Measurements from ENCODE around the gene GGTLC2. TPM values are rescaled to one million over a fixed set of nuclear protein-coding genes. Genes with fewer than 3 reads are reported as not detected.
A peak's percentile ranks its signal among the peaks of the same experiment; 100 is the strongest.
"Not testable (repeated sequence)": the region's sequence is repeated elsewhere in the genome, so short reads cannot be mapped to it uniquely, and the experiment has no call there.

GGTLC2 gene
- not detected for total RNA-seq

DNA sequence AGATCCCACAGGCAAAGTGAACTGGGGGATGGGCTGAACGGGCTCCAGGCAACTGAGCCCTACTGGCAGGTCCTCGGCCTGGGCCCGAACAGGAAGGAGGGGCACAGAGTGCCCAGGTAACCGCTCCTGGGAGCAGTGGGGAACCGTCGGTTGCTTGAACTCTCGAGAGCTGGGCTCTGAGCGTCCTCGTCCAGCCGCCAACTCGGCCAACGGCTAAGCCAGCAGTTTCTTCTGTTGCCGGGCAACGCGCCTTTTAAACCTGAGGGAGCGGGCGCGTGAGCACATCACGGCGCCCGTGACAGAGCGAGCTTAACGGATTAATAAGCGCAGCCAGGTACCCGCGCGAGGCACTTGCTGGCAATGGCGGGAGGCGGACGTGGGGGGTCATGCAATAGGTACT lies at the start of gene GGTLC2:
Gene GGTLC2 (plus strand): TSS at position 301 of the 400 bp plus-strand sequence. CDS start 1,732 bp downstream, outside the sequence.
- DNase-seq; H3K27me3 Mint-ChIP-seq (ENCODE audit: low read depth); H3K4me3 Mint-ChIP-seq: not testable (repeated sequence)

DNA sequence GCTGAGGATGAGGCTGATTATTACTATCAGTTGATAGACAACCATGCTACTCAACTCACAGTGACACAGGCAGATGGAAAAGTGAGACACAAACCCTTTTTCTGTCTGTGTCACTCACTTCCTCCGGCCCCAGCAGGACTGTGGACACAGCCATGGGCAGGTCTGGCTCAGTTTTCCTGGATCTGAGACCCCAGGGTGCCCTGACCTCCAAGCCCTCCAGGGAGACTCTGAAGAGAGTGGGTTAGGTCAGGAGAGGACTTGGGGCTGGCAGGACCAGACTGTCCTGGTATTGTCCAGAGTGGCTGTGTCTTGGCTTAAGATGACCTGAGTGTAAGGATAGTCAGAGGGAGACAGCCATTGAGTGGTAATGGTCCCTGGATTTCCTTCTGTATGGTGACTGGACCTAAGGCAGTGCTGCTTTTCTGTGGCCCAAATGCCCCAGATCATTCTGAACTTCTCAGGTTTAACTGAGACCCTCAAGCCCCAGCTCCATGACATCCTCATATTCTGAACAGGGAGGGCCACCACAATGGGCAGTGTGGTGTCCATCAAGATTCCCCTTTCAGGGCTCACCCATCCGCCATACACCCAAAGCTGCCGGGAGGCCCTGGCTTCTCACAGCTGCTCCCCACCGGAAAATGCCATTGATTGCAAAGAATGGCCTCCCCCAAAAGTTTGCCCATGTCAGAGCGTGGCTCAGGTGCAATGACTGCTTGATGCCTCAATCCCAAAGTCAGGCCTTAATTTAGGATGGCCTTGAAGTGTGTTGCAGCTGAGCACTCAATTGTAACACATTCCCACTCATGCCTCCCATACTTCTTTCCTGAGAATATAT lies 49.2 kb upstream of the GGTLC2 start:
- ATAC-seq: no peak
- peaks cover 2% of the 10 kb centered on the region for H3K4me1 Mint-ChIP-seq (ENCODE audit: low read depth)

More for the DNA sequence above, at the start of gene GGTLC2:
- H3K9me3 Mint-ChIP-seq; H3K36me3 Mint-ChIP-seq (ENCODE audit: insufficient read depth); ATAC-seq; H3K4me1 Mint-ChIP-seq (ENCODE audit: low read depth): not testable (repeated sequence)

DNA sequence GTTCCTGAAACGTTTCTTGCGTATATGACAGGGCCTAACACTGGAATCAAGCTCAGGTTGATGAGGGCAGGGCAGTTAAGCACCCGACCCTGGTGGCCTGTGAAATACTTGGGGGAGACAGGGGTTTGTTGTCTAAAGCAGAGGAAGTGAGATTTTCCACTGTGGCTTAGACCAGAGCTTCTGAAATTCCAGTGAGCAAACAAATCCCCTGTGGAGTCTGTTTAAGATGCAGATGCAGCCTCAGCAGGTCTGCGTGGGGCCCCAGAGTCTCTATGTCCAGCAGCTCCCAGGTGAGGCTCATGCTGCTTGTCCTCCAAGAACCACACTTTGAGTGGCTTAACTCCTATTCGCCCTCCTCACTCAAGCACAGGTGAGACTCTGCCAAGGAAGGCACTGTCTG lies 46.3 kb upstream of the GGTLC2 start:
- Mint-ChIP-seq H3K4me1 (ENCODE audit: low read depth) (peaks cover 2% of the 10 kb centered on the region), H3K9me3 (no peaks in the 10 kb centered on the region), H3K4me3 (no peak overlapping the region), H3K36me3 (ENCODE audit: insufficient read depth) (no peaks in the 10 kb centered on the region), H3K27me3 (ENCODE audit: low read depth) (peaks cover 7% of the 10 kb centered on the region)
- ATAC-seq (no peak), DNase-seq (no peak)

More for the DNA sequence above, 49.2 kb upstream of the GGTLC2 start:
- H3K27me3 Mint-ChIP-seq (ENCODE audit: low read depth): peaks cover 20% of the 10 kb centered on the region
- no peaks in the 10 kb centered on the region for H3K36me3 Mint-ChIP-seq (ENCODE audit: insufficient read depth)
- H3K9me3 Mint-ChIP-seq: no peaks in the 10 kb centered on the region
- no peak overlapping the region for H3K4me3 Mint-ChIP-seq
- no peak for DNase-seq

DNA sequence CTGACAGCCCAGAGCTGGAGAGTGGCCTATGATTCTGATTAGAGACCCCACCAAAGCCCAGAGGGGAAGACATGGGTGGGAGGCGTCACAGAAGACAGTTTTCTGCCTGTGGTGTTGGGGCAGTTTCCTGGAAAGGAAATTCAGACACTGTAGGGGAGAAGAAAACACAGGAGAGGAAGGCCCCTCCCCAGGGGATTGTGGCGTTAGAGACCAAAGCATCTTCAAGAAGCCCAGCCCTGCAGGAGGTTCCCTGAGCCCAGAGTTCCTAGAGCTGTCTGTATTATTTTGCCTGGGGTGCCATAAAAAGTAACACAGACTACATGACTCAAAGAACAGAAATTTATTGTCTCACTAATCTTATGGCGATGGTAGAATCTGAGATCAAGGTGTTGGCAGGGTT lies 45.2 kb upstream of the GGTLC2 start:
- no peaks in the 10 kb centered on the region for H3K36me3 Mint-ChIP-seq (ENCODE audit: insufficient read depth)
- peaks cover 4% of the 10 kb centered on the region for H3K27me3 Mint-ChIP-seq (ENCODE audit: low read depth)
- ATAC-seq: no peak
- no peak for DNase-seq
- H3K4me1 Mint-ChIP-seq (ENCODE audit: low read depth): no peaks in the 10 kb centered on the region
- H3K9me3 Mint-ChIP-seq: no peaks in the 10 kb centered on the region
- no peak overlapping the region for H3K4me3 Mint-ChIP-seq

- no peaks in the 10 kb centered on the region for H3K9me3 Mint-ChIP-seq
- H3K4me3 Mint-ChIP-seq: no peak overlapping the region
- H3K27me3 Mint-ChIP-seq (ENCODE audit: low read depth): peaks cover 4% of the 10 kb centered on the region
- no peaks in the 10 kb centered on the region for H3K36me3 Mint-ChIP-seq (ENCODE audit: insufficient read depth)
- no peaks in the 10 kb centered on the region for H3K4me1 Mint-ChIP-seq (ENCODE audit: low read depth)
- DNase-seq (no peak), ATAC-seq (no peak)
Measured at GRCh38 chr22:22600531-22601261, 43.7 kb upstream of the GGTLC2 start.

DNA sequence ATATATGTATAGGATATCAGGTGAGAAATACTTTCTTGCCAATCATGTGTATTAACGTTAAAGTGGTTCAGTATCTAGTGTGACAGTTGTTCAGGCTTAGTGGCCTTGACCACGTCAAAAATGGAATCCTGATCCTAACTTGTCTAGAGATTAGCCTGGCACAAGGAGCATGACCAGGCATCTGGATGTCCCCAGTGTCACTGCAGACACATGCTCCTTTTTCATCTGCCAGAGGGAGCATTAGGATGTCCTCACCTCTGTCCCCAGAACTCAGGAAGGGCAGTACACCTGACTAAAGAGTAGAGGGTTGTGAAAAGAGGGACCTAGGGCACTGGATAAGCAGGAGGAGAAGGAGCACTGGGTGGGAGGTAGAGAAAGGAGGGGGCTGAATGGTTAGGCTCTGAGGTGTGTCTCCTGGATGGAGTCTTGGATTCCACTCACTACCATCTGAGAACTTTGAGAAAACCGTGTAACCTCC lies 40.9 kb upstream of the GGTLC2 start:
- DNase-seq (no peak), ATAC-seq (no peak)
- H3K27me3 Mint-ChIP-seq (ENCODE audit: low read depth): no peaks in the 10 kb centered on the region
- peaks cover 3% of the 10 kb centered on the region for H3K9me3 Mint-ChIP-seq
- H3K36me3 Mint-ChIP-seq (ENCODE audit: insufficient read depth): no peaks in the 10 kb centered on the region
- no peak overlapping the region for H3K4me3 Mint-ChIP-seq
- peaks cover 4% of the 10 kb centered on the region for H3K4me1 Mint-ChIP-seq (ENCODE audit: low read depth)

- no peaks in the 10 kb centered on the region for H3K36me3 Mint-ChIP-seq (ENCODE audit: insufficient read depth)
- peaks cover 4% of the 10 kb centered on the region for H3K4me1 Mint-ChIP-seq (ENCODE audit: low read depth)
- H3K4me3 Mint-ChIP-seq: no peak overlapping the region
- H3K27me3 Mint-ChIP-seq (ENCODE audit: low read depth): no peaks in the 10 kb centered on the region
- peaks cover 3% of the 10 kb centered on the region for H3K9me3 Mint-ChIP-seq
- DNase-seq (no peak), ATAC-seq (no peak)
Measured at GRCh38 chr22:22604326-22605073, 39.9 kb upstream of the GGTLC2 start.

GRCh38 chr22:22605074-22605404 lies 39.4 kb upstream of the GGTLC2 start:
- H3K36me3 Mint-ChIP-seq (ENCODE audit: insufficient read depth): no peaks in the 10 kb centered on the region
- ATAC-seq (no peak), DNase-seq (no peak)
- peaks cover 3% of the 10 kb centered on the region for H3K9me3 Mint-ChIP-seq
- H3K27me3 Mint-ChIP-seq (ENCODE audit: low read depth): no peaks in the 10 kb centered on the region
- peaks cover 4% of the 10 kb centered on the region for H3K4me1 Mint-ChIP-seq (ENCODE audit: low read depth)
- no peak overlapping the region for H3K4me3 Mint-ChIP-seq

- not testable (repeated sequence) for H3K4me1 Mint-ChIP-seq (ENCODE audit: low read depth); H3K9me3 Mint-ChIP-seq; H3K27me3 Mint-ChIP-seq (ENCODE audit: low read depth); DNase-seq; ATAC-seq; H3K36me3 Mint-ChIP-seq (ENCODE audit: insufficient read depth); H3K4me3 Mint-ChIP-seq
Measured at GRCh38 chr22:22608022-22608421, 36.4 kb upstream of the GGTLC2 start.

DNA sequence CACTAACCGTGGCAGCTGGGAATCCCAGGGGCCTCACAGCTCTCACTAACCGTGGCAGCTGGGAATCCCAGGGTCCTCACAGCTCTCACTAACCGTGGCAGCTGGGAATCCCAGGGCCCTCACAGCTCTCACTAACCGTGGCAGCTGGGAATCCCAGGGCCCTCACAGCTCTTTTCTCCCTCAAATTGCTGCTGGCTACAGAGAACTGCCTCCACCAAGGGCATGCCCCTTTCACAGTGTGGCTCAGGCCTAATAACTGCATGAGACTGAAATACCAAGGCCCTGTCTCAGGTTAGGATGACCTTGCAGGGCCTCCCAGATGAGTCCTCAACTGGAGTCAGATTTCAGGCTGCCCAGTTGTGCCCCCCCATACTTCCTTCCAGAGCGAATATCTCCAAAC lies 35.1 kb upstream of the GGTLC2 start:
- no peak for DNase-seq
- H3K4me3 Mint-ChIP-seq: no peak overlapping the region

GRCh38 chr22:22612516-22612915 lies 31.9 kb upstream of the GGTLC2 start:
- H3K9me3 Mint-ChIP-seq: peaks cover under 1% of the 10 kb centered on the region
- no peaks in the 10 kb centered on the region for H3K27me3 Mint-ChIP-seq (ENCODE audit: low read depth)
- H3K4me1 Mint-ChIP-seq (ENCODE audit: low read depth): peaks cover 10% of the 10 kb centered on the region
- H3K36me3 Mint-ChIP-seq (ENCODE audit: insufficient read depth): no peaks in the 10 kb centered on the region
- H3K4me3 Mint-ChIP-seq: no peak overlapping the region
- DNase-seq (no peak), ATAC-seq (no peak)

More for the DNA sequence above, 35.1 kb upstream of the GGTLC2 start:
- Mint-ChIP-seq H3K27me3 (ENCODE audit: low read depth) (no peaks in the 10 kb centered on the region), H3K36me3 (ENCODE audit: insufficient read depth) (no peaks in the 10 kb centered on the region), H3K9me3 (peaks cover 3% of the 10 kb centered on the region), H3K4me1 (ENCODE audit: low read depth) (peaks cover 4% of the 10 kb centered on the region)
- ATAC-seq: no peak

DNA sequence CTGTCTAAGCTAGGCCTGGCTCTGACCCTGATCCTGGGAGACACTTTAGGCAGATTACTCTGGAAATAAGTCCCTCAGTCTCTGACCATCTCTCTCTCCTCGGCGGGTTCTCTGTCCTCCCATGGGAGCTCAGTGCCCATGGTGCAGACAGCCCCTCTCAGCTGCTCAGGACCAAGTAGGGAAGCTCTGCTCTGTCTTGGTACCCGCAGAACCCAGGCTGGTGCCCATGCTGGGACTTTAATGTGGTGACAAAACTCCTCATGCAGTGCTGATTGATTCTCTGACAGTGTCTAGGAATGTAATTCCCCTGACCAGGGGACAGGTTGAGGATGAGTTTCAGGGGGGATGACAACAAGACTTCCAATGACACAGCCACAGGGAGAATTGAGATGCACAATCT lies 30.3 kb upstream of the GGTLC2 start:
- no peak for DNase-seq
- no peaks in the 10 kb centered on the region for H3K36me3 Mint-ChIP-seq (ENCODE audit: insufficient read depth)
- H3K27me3 Mint-ChIP-seq (ENCODE audit: low read depth): no peaks in the 10 kb centered on the region
- ATAC-seq: no peak
- no peak overlapping the region for H3K4me3 Mint-ChIP-seq
- no peaks in the 10 kb centered on the region for H3K9me3 Mint-ChIP-seq
- peaks cover 10% of the 10 kb centered on the region for H3K4me1 Mint-ChIP-seq (ENCODE audit: low read depth)

DNA sequence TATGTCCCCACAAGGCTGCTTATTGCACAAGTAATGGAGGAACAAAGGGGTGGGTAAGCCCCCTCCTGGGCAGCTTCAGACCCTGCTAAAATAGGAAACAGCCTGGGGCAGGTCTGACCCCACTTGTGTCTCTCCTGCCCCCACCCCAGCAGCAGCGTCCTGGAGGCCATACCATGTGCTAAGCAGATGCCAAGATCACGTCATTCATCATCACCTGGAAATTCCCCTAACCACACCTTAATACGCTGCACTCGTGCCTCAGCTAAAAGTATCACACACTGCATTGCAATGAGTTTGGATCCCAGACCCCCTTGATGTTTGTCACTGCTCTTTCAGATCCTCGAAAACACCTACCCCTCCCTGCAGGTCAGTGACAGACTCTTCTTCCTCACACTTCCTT lies 27.8 kb upstream of the GGTLC2 start:
- DNase-seq: no peak
- Mint-ChIP-seq H3K36me3 (ENCODE audit: insufficient read depth) (no peaks in the 10 kb centered on the region), H3K4me3 (no peak overlapping the region), H3K4me1 (ENCODE audit: low read depth) (peaks cover 10% of the 10 kb centered on the region), H3K9me3 (no peaks in the 10 kb centered on the region), H3K27me3 (ENCODE audit: low read depth) (no peaks in the 10 kb centered on the region)
- peak; percentile 87 to 91 for ATAC-seq

DNA sequence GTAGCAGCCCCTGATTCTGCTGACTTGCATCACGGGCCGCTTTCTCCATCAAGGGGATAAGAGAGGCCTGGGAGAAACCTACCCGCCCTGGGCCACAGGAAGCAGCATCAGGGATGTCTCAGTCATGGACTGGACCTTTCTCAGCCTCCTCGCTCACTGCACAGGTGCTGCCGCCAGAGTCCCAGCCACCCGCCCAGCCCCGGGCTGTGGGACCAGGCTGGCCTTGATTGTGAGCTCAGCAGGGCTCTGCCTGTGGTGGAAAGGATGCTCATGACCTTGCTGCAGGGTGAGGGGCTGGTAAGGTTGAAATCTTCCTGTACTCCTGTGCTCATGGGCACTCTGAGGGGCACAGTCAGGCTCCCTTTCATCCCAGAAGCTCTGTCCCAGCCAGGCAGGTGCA lies 26.0 kb upstream of the GGTLC2 start:
- ATAC-seq (no peak), DNase-seq (no peak)
- no peak overlapping the region for H3K4me3 Mint-ChIP-seq
- H3K36me3 Mint-ChIP-seq (ENCODE audit: insufficient read depth): no peaks in the 10 kb centered on the region
- H3K27me3 Mint-ChIP-seq (ENCODE audit: low read depth): no peaks in the 10 kb centered on the region
- peaks cover 10% of the 10 kb centered on the region for H3K4me1 Mint-ChIP-seq (ENCODE audit: low read depth)
- no peaks in the 10 kb centered on the region for H3K9me3 Mint-ChIP-seq
